Stomach (tissue), 9 donors: ENCODE results near the gene FBXO45. TPM values are rescaled to one million over a fixed set of nuclear protein-coding genes. Genes with fewer than 3 reads are reported as not detected.
"Not testable (repeated sequence)": the region's sequence is repeated elsewhere in the genome, so short reads cannot be mapped to it uniquely, and the experiment has no call there.

Source experiments
- DNase-seq, 2 donors: peaks; one replicate each; pipeline versions ENCODE4 v3.0.0 to v3.0.0-alpha.2; 2013 to 2019
- H3K27ac ChIP-seq, 5 donors: fragments of 200-600 bp in 4 of 5; sonication (generic) in 4 of 5; one replicate each; pipeline ENCODE4 v1.5.1; 2013 to 2019; ENCODE audit warnings: mild to moderate bottlenecking in 1 of 5, moderate library complexity in 1 of 5
- H3K27me3 ChIP-seq, 3 donors: fragments of 200-600 bp; sonication (generic); one replicate each; pipeline ENCODE4 v1.5.1; 2017 to 2019; ENCODE audit warnings: mixed run types in 1 of 3
- H3K36me3 ChIP-seq, 4 donors: fragments of 200-600 bp; sonication (generic); 1 replicate in 3 of 4; 2 replicates in 1 of 4; pipeline ENCODE4 v1.5.1; 2016 to 2019
- H3K4me1 ChIP-seq, 4 donors: fragments of 200-600 bp; sonication (generic); one replicate each; pipeline ENCODE4 v1.5.1; 2016 to 2019
- H3K4me3 ChIP-seq, 4 donors: fragments of 200-600 bp; sonication (generic) in 3 of 4; one replicate each; pipeline ENCODE4 v1.5.1; 2016 to 2019; ENCODE audit warnings: mild to moderate bottlenecking in 1 of 4
- H3K9me3 ChIP-seq, 4 donors: fragments of 200-600 bp; sonication (generic); one replicate each; pipeline ENCODE4 v1.5.1; 2016 to 2019
- CTCF ChIP-seq, 7 experiments: fragments of 450-650 bp in 4 of 7; fragments of 200-600 bp in 3 of 7; sonication (generic) in 3 of 7; IDR thresholded peaks; one replicate each; pipeline ENCODE4 v1.5.1; 2016 to 2019; ENCODE audit warnings: antibody characterized with exemption in 7 of 7, control low read depth in 2 of 7, mild to moderate bottlenecking in 1 of 7
- EP300 ChIP-seq: sonication (generic); formaldehyde crosslinking; IDR thresholded peaks from one replicate; pipeline ENCODE4 v1.6.1; 2017; ENCODE audit warnings: antibody characterized with exemption
- POLR2A ChIP-seq, 4 donors: fragments of 450-650 bp; IDR thresholded peaks; one replicate each; pipeline ENCODE4 v1.6.1; 2016; ENCODE audit warnings: antibody characterized with exemption in 4 of 4, control low read depth in 2 of 4, mild to moderate bottlenecking in 1 of 4, moderate library complexity in 1 of 4
- POLR2AphosphoS5 ChIP-seq, 3 donors: sonication (generic); formaldehyde crosslinking; IDR thresholded peaks; one replicate each; pipeline ENCODE4 v1.6.1; 2016; ENCODE audit warnings: antibody characterized with exemption in 3 of 3
- WGBS, 5 donors: extraction: QIAGEN DNeasy Blood & Tissue Kit in 3 of 5; methylation state at CpG; one replicate each; pipeline versions ENCODE4 v1.1.5 to v1.1.7; 2013 to 2018; 5-methylcytosine and 5-hydroxymethylcytosine counted together
- intact Hi-C: fragments of 100-400 bp; cut with DNase I; formaldehyde crosslinking; loops from one replicate; pipeline ENCODE4 v1.15.1; 2023; ENCODE audit warnings: low total_unique reads
- polyA plus RNA-seq, 3 donors: library from polyadenylated mRNA; stranded (reverse); fragments of 200-250 nt; gene quantifications; one replicate each; pipeline ENCODE4 v1.2.3, GENCODE V29; 2013
- total RNA-seq, 5 donors: library from RNA; depleted of rRNA; stranded (reverse); fragments of >200 nt; gene quantifications; one replicate each; pipeline versions ENCODE4 v1.1.0 to v1.2.3, GENCODE V29; 2014 to 2016
- donor health status: healthy with polysubstance abuse.
- donor health status: Bipolar disorder and iron deficiency.
- donor health status: healthy.

Gene FBXO45
- total and polyA plus RNA-seq, 8 donors: 1.2 to 12.1 (median 4.2) TPM

GRCh38 chr3:196544491-196544992 is 23.9 kb upstream of the FBXO45 start:
- Histone ChIP-seq H3K27ac (no peak overlapping the region), H3K4me1 (no peaks in the 10 kb centered on the region), H3K36me3 (no peaks in the 10 kb centered on the region), H3K9me3 (peaks cover 0 to 9% (median 4%) of the 10 kb centered on the region in 4 donors), H3K4me3 (no peak overlapping the region), H3K27me3 (no peaks in the 10 kb centered on the region)
- DNase-seq: no peak
- WGBS, 5 donors: 91 to 100% (median 97%) methylated on average over 2 of the region's 2 CpGs
- TF ChIP-seq EP300: no peak
- TF ChIP-seq POLR2A (IDR thresholded peaks at IDR 0.05): no peak
- no peak for TF ChIP-seq POLR2AphosphoS5 (IDR thresholded peaks at IDR 0.05)
- TF ChIP-seq CTCF (IDR thresholded peaks at IDR 0.05): no peak
- intact Hi-C loops: no loop called here

- no peaks in the 10 kb centered on the region for H3K4me1 ChIP-seq
- WGBS, 5 donors: 28 to 50% (median 39%) methylated on average over 5 of the region's 5 CpGs
- no peaks in the 10 kb centered on the region for H3K36me3 ChIP-seq
- H3K9me3 ChIP-seq: peaks cover 0 to 17% (median 5%) of the 10 kb centered on the region in 4 donors
- TF ChIP-seq CTCF (IDR thresholded peaks at IDR 0.05): no peak
- no peak for TF ChIP-seq POLR2A (IDR thresholded peaks at IDR 0.05)
- TF ChIP-seq POLR2AphosphoS5 (IDR thresholded peaks at IDR 0.05): no peak
- no peak for TF ChIP-seq EP300
- no peak overlapping the region for H3K4me3 ChIP-seq
- no peak for DNase-seq
- no peak overlapping the region for H3K27ac ChIP-seq
- intact Hi-C loops: no loop called here
- H3K27me3 ChIP-seq: no peaks in the 10 kb centered on the region
These were observed 21.9 kb upstream of the FBXO45 start for GRCh38 chr3:196546537-196546936.

- H3K9me3 ChIP-seq: peaks cover 0 to 17% (median 5%) of the 10 kb centered on the region in 4 donors
- WGBS, 5 donors: 86 to 100% (median 93%) methylated on average over 2 of the region's 2 CpGs
- no peaks in the 10 kb centered on the region for H3K4me1 ChIP-seq
- no peaks in the 10 kb centered on the region for H3K27me3 ChIP-seq
- H3K27ac ChIP-seq: no peak overlapping the region
- TF ChIP-seq POLR2A (IDR thresholded peaks at IDR 0.05) (no peak), CTCF (IDR thresholded peaks at IDR 0.05) (no peak), POLR2AphosphoS5 (IDR thresholded peaks at IDR 0.05) (no peak), EP300 (no peak)
- H3K4me3 ChIP-seq: no peak overlapping the region
- DNase-seq: no peak
- no peaks in the 10 kb centered on the region for H3K36me3 ChIP-seq
- intact Hi-C loops: no loop called here
These were observed 21.4 kb upstream of the FBXO45 start for GRCh38 chr3:196547067-196547466.

GRCh38 chr3:196549312-196549711 is 19.1 kb upstream of the FBXO45 start:
- peaks cover 0 to 14% (median 6%) of the 10 kb centered on the region in 4 donors for H3K36me3 ChIP-seq
- H3K4me3 ChIP-seq, H3K27me3 ChIP-seq, H3K4me1 ChIP-seq, H3K27ac ChIP-seq, intact Hi-C loops, DNase-seq: not testable (repeated sequence)
- peaks cover 0 to 17% (median 5%) of the 10 kb centered on the region in 4 donors for H3K9me3 ChIP-seq
- 96 to 100% (median 100%) methylated on average over 1 of the region's 1 CpG for WGBS, 5 donors

- Histone ChIP-seq H3K36me3 (peaks cover 0 to 16% (median 7%) of the 10 kb centered on the region in 4 donors), H3K9me3 (peaks cover 0 to 17% (median 5%) of the 10 kb centered on the region in 4 donors)
- intact Hi-C loops, DNase-seq, H3K4me3 ChIP-seq, H3K27ac ChIP-seq, H3K27me3 ChIP-seq, H3K4me1 ChIP-seq: not testable (repeated sequence)
- WGBS, 5 donors: 79 to 88% (median 84%) methylated on average over 3 of the region's 3 CpGs
These were observed 18.3 kb upstream of the FBXO45 start for GRCh38 chr3:196550172-196550571.
